Muscle layer of duodenum (tissue), 2 donors: Measurements from ENCODE around the gene STPG1.

Source experiments
- H3K27ac ChIP-seq: one replicate; pipeline ENCODE4 v1.7.0; 2013; ENCODE audit warnings: mild to moderate bottlenecking, low read length
- H3K27me3 ChIP-seq: one replicate; pipeline ENCODE4 v1.7.0; 2013; ENCODE audit warnings: low read depth, mild to moderate bottlenecking, control low read depth, low read length
- H3K36me3 ChIP-seq, 2 donors: one replicate each; pipeline ENCODE4 v1.7.0; 2013; ENCODE audit warnings: low read length in 2 of 2, control low read depth in 1 of 2, mild to moderate bottlenecking in 1 of 2; ENCODE audit not compliant: insufficient read depth in 2 of 2, control insufficient read depth in 1 of 2
- H3K4me1 ChIP-seq, 2 donors: one replicate each; pipeline ENCODE4 v1.7.0; 2013; ENCODE audit warnings: low read length in 2 of 2, mild to moderate bottlenecking in 2 of 2, control low read depth in 1 of 2, moderate library complexity in 1 of 2; ENCODE audit not compliant: insufficient read depth in 2 of 2, control insufficient read depth in 1 of 2
- H3K4me3 ChIP-seq, 2 donors: one replicate each; pipeline ENCODE4 v1.7.0; 2013; ENCODE audit warnings: low read length in 2 of 2, low read depth in 1 of 2, mild to moderate bottlenecking in 1 of 2
- H3K9me3 ChIP-seq, 2 donors: one replicate each; pipeline ENCODE4 v1.7.0; 2013; ENCODE audit warnings: low read length in 2 of 2, control low read depth in 1 of 2, mild to moderate bottlenecking in 1 of 2; ENCODE audit not compliant: control insufficient read depth in 1 of 2
- donor health status: healthy.

STPG1 gene

GRCh38 chr1:24364605-24364974 is 49.0 kb downstream of the STPG1 start:
- Histone ChIP-seq H3K36me3 (no peaks in the 10 kb centered on the region), H3K27ac (no peak overlapping the region), H3K9me3 (no peaks in the 10 kb centered on the region), H3K4me3 (no peak overlapping the region), H3K27me3 (no peaks in the 10 kb centered on the region), H3K4me1 (no peaks in the 10 kb centered on the region)

DNA sequence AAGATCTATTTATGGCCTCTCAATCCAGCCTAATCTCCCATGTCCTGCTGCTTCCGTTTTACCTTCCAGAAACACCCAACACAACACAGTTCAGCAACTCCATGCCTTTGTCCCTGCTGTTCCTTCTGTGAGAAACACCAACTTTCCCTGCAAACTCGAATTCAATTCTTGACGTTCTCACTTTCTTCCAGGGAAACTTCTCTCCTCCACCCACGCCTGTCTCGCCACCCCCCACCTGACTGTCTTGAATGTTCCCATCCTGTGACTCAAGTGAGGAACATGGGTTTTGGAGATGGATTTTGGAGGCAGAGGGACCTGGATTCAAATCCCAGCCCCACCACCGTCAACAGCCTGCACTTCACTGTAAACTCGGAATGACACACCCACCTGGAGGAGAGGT is 49.6 kb downstream of the STPG1 start:
- Histone ChIP-seq H3K4me3 (no peak overlapping the region), H3K4me1 (no peaks in the 10 kb centered on the region), H3K27ac (no peak overlapping the region), H3K9me3 (no peaks in the 10 kb centered on the region), H3K27me3 (no peaks in the 10 kb centered on the region), H3K36me3 (no peaks in the 10 kb centered on the region)

DNA sequence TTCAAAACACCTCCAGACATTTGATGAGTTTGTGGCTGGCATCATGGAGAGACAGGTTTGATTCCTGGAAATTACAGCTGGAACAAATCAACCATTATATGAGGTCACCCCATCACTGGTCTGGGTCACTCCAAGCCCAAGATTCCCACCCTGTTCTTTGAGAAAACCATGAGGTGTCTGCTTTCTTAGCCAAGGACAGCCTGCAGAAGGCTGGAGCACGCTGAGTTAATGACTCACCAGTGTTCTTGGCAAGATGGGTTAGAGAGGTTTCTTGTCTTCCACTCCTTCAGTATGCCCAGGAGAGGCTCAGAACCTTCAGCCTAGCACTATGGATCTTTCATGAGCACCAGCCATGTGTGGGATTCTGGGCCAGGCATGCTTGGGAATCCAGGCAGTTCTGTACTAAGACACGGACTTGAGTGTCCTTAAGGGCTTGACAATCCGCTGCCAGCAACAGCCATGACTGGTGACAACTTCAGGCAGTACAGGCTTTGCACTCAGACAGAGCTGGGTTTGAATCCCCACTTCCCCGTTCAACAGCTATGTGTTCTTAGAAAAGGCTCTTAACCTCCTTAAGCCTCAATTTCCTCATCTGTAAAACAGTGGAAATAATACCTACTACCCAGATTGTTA is 50.5 kb downstream of the STPG1 start:
- Histone ChIP-seq H3K27me3 (no peaks in the 10 kb centered on the region), H3K4me3 (no peak overlapping the region), H3K4me1 (no peaks in the 10 kb centered on the region), H3K36me3 (peaks cover 0 to 5% of the 10 kb centered on the region in 2 donors), H3K9me3 (no peaks in the 10 kb centered on the region), H3K27ac (no peak overlapping the region)

GRCh38 chr1:24362396-24362795 is 51.2 kb downstream of the STPG1 start:
- H3K27ac ChIP-seq = no peak overlapping the region
- peaks cover 0 to 11% of the 10 kb centered on the region in 2 donors for H3K36me3 ChIP-seq
- H3K4me3 ChIP-seq = no peak overlapping the region
- no peaks in the 10 kb centered on the region for H3K9me3 ChIP-seq
- no peaks in the 10 kb centered on the region for H3K4me1 ChIP-seq
- no peaks in the 10 kb centered on the region for H3K27me3 ChIP-seq

DNA sequence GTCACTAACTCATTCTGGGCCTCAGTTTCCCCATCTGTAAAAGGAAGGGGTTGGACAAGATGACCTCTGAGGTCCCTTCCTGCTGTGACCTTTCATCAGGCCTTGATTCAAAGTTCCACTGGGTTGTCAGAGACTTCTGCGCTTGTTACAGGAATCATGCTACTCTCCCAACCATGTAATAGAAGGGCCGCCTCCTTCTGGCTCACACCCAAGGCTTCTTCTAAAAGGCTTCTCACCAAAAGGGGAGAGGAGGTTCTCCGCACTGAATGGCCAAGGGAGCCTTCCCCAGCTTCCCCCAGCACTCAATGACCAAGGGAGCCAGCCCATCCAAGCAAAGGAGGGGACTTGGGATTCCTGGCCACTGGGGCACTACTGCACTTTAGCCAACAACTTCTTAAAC is 51.8 kb downstream of the STPG1 start:
- Histone ChIP-seq H3K27me3 (no peaks in the 10 kb centered on the region), H3K27ac (no peak overlapping the region), H3K36me3 (peaks cover 0 to 11% of the 10 kb centered on the region in 2 donors), H3K4me1 (no peaks in the 10 kb centered on the region), H3K9me3 (no peaks in the 10 kb centered on the region), H3K4me3 (no peak overlapping the region)

- no peak overlapping the region for H3K4me3 ChIP-seq
- no peaks in the 10 kb centered on the region for H3K9me3 ChIP-seq
- H3K27ac ChIP-seq = no peak overlapping the region
- no peaks in the 10 kb centered on the region for H3K4me1 ChIP-seq
- no peaks in the 10 kb centered on the region for H3K27me3 ChIP-seq
- peaks cover 0 to 11% of the 10 kb centered on the region in 2 donors for H3K36me3 ChIP-seq
Measured at GRCh38 chr1:24360681-24361080, 52.9 kb downstream of the STPG1 start.

DNA sequence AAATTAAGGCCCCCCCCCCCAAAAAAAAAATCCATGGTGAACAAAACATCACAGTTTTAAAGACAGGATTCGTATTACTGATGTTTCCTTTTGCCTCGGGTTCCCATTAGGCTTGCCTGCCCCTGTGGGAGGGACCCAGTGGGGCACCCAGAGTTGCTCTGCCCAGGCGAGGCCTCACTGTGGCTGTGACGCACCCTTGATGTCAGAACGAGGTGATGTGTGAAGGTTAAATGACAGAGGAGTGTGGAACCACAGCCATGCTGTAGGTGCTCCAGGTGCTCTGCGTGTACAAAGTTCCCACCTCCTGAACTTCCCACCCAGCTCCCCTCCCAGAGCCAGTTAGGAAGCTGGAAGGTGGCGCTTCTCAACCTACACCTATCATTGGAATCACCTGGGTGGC is 56.5 kb downstream of the STPG1 start:
- H3K4me1 ChIP-seq = no peaks in the 10 kb centered on the region
- peaks cover 0 to 11% of the 10 kb centered on the region in 2 donors for H3K36me3 ChIP-seq
- no peaks in the 10 kb centered on the region for H3K27me3 ChIP-seq
- no peaks in the 10 kb centered on the region for H3K9me3 ChIP-seq
- no peak overlapping the region for H3K27ac ChIP-seq
- H3K4me3 ChIP-seq = no peak overlapping the region

DNA sequence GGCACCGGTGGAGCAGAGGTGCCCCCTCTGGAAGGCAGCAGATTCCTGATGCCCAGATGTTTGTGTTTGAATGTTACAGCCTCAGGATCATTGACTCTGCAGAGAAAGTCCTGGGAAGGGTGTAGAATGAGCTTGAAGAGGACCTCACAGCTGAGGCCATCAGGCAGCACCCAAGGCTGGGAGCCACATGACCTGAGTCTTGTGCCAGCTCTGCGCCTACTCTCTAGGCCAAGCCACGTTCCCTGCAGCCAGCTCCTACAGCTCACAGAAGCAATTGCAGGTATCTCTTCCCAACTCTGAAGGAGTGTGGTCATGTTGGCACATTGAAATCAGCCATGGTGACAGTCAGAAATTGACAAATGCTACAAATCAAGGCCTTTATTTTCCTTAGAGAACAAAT is 58.1 kb downstream of the STPG1 start:
- Histone ChIP-seq H3K36me3 (peaks cover 0 to 11% of the 10 kb centered on the region in 2 donors), H3K4me3 (no peak overlapping the region), H3K27ac (no peak overlapping the region)

GRCh38 chr1:24353292-24353891 is 60.2 kb downstream of the STPG1 start:
- no peaks in the 10 kb centered on the region for H3K9me3 ChIP-seq
- no peak overlapping the region for H3K4me3 ChIP-seq
- H3K27me3 ChIP-seq = no peaks in the 10 kb centered on the region
- H3K27ac ChIP-seq = no peak overlapping the region
- H3K4me1 ChIP-seq = no peaks in the 10 kb centered on the region
- H3K36me3 ChIP-seq = peaks cover 0 to 9% of the 10 kb centered on the region in 2 donors

More for the DNA sequence above, 58.1 kb downstream of the STPG1 start:
- Histone ChIP-seq H3K9me3 (no peaks in the 10 kb centered on the region), H3K27me3 (no peaks in the 10 kb centered on the region), H3K4me1 (no peaks in the 10 kb centered on the region)

- no peaks in the 10 kb centered on the region for H3K36me3 ChIP-seq
- no peaks in the 10 kb centered on the region for H3K9me3 ChIP-seq
- no peaks in the 10 kb centered on the region for H3K4me1 ChIP-seq
- no peaks in the 10 kb centered on the region for H3K27me3 ChIP-seq
- H3K27ac ChIP-seq = no peak overlapping the region
- H3K4me3 ChIP-seq = no peak overlapping the region
Measured at GRCh38 chr1:24351918-24352627, 61.5 kb downstream of the STPG1 start.

DNA sequence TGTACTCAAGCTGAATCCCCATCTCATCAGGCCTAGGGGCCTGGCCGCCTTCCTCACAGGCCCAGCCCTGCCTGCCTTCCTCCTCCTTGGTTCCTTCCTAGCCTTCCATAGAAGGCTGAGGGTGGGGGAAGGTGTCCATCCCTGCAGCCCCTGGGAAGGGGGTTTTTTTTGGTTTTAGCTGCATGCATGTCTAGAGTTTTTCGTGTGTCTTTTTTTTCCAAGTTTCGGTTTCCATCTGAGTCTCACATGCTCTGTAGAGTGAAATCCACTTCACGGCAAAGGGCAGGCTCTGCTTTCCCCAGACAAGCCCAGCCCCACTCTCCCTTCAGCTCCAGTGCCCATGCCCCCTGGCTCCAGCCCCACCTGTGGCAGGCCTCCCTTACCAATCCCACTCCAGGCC is 62.3 kb downstream of the STPG1 start:
- Histone ChIP-seq H3K27me3 (no peaks in the 10 kb centered on the region), H3K4me3 (no peak overlapping the region), H3K4me1 (no peaks in the 10 kb centered on the region), H3K9me3 (no peaks in the 10 kb centered on the region), H3K27ac (no peak overlapping the region), H3K36me3 (no peaks in the 10 kb centered on the region)
